ENCODE measurements around the gene CREBBP.

GRCh38 chr16:3690980-3691720, 189.4 kb downstream of the CREBBP start:
- TF ChIP-seq FOXP2 (optimal IDR thresholded peaks at IDR 0.05; ENCODE audit: control extremely low read depth, extremely low read length, insufficient read depth), result no peak
- no peak for TF ChIP-seq POLR2AphosphoS5 (IDR thresholded peaks at IDR 0.05; ENCODE audit: borderline replicate concordance, low read depth, low read length)

Measured in SK-N-MC (cell line).